Spinal cord (tissue), 10 donors: ENCODE data around the gene SMIM35. TPM values are rescaled to one million over a fixed set of nuclear protein-coding genes. Genes with fewer than 3 reads are reported as not detected.

Experiments used
- DNase-seq, 6 donors: peaks; one replicate each; pipeline versions ENCODE4 v3.0.0 to v3.0.0-alpha.2; 2013 to 2015; ENCODE audit warnings: low spot score in 6 of 6, low read depth in 4 of 6
- H3K27ac ChIP-seq: one replicate; pipeline ENCODE4 v1.5.1; 2013; ENCODE audit warnings: low read depth, low read length, control low read depth
- H3K27me3 ChIP-seq: one replicate; pipeline ENCODE4 v1.6.1; 2013; ENCODE audit warnings: low read length; ENCODE audit not compliant: control insufficient read depth, insufficient read depth
- H3K36me3 ChIP-seq: one replicate; pipeline ENCODE4 v1.6.1; 2013; ENCODE audit warnings: low read length; ENCODE audit not compliant: control insufficient read depth, insufficient read depth
- H3K4me1 ChIP-seq: one replicate; pipeline ENCODE4 v1.6.1; 2013; ENCODE audit warnings: low read length; ENCODE audit not compliant: control insufficient read depth, insufficient read depth
- H3K4me3 ChIP-seq: one replicate; pipeline ENCODE4 v1.5.1; 2013; ENCODE audit warnings: low read depth, low read length, control low read depth
- H3K9me3 ChIP-seq: one replicate; pipeline ENCODE4 v1.6.1; 2013; ENCODE audit warnings: low read length; ENCODE audit not compliant: control insufficient read depth, insufficient read depth
- WGBS: methylation state at CpG from one replicate; pipeline ENCODE4 v1.1.5; 2013; ENCODE audit warnings: missing lambda C conversion rate; ENCODE audit not compliant: insufficient coverage; 5-methylcytosine and 5-hydroxymethylcytosine counted together
- polyA plus RNA-seq, 2 donors: library from polyadenylated mRNA; unstranded; fragments of 120-200 nt; gene quantifications; one replicate each; pipeline ENCODE4 v1.2.1, GENCODE V29; 2013; ENCODE audit not compliant: insufficient read length in 2 of 2
- total RNA-seq, 2 donors: library from RNA; depleted of rRNA in 1 of 2; stranded (reverse); fragments of 120-200 nt in 1 of 2; fragments of >200 nt in 1 of 2; gene quantifications; one replicate each; pipeline versions ENCODE4 v1.2.3 to v1.2.4, GENCODE V29; 2013 to 2014
- donor health status: healthy.

The SMIM35 gene
- total and polyA plus RNA-seq, 4 donors = 0.06 to 0.20 (median 0.10) TPM; not detected in 1

- H3K4me1 ChIP-seq = peaks cover 33% of the 10 kb centered on the region
- H3K27ac ChIP-seq = no peak overlapping the region
- WGBS = no CpG with 5 or more reads among the region's 4 CpGs
- no peak overlapping the region for H3K4me3 ChIP-seq
- no peaks in the 10 kb centered on the region for H3K36me3 ChIP-seq
- no peaks in the 10 kb centered on the region for H3K9me3 ChIP-seq
- H3K27me3 ChIP-seq = no peaks in the 10 kb centered on the region
- no peak for DNase-seq
Observed at GRCh38 chr11:118084247-118084646, 2.5 kb downstream of the SMIM35 start.

GRCh38 chr11:118082880-118083552 is 3.7 kb downstream of the SMIM35 start:
- no peaks in the 10 kb centered on the region for H3K36me3 ChIP-seq
- H3K27ac ChIP-seq = peak overlapping the region; percentile 52
- H3K9me3 ChIP-seq = no peaks in the 10 kb centered on the region
- H3K27me3 ChIP-seq = no peaks in the 10 kb centered on the region
- DNase-seq = no peak
- no peak overlapping the region for H3K4me3 ChIP-seq
- 45% methylated on average over 20 of the region's 21 CpGs for WGBS
- peaks cover 38% of the 10 kb centered on the region for H3K4me1 ChIP-seq

- DNase-seq = no peak
- H3K27me3 ChIP-seq = no peaks in the 10 kb centered on the region
- WGBS = 92% methylated on average over 11 of the region's 18 CpGs
- H3K9me3 ChIP-seq = no peaks in the 10 kb centered on the region
- H3K36me3 ChIP-seq = no peaks in the 10 kb centered on the region
- H3K4me3 ChIP-seq = no peak overlapping the region
- no peak overlapping the region for H3K27ac ChIP-seq
- H3K4me1 ChIP-seq = peaks cover 28% of the 10 kb centered on the region
Observed at GRCh38 chr11:118081241-118081958, 5.4 kb downstream of the SMIM35 start.

GRCh38 chr11:118080296-118080695 is 6.5 kb downstream of the SMIM35 start:
- Histone ChIP-seq H3K4me3 (no peak overlapping the region), H3K27ac (no peak overlapping the region), H3K36me3 (no peaks in the 10 kb centered on the region), H3K9me3 (no peaks in the 10 kb centered on the region), H3K27me3 (no peaks in the 10 kb centered on the region), H3K4me1 (peaks cover 18% of the 10 kb centered on the region)
- DNase-seq = no peak
- WGBS = 87% methylated on average over 4 of the region's 5 CpGs

GRCh38 chr11:118079491-118079890 is 7.3 kb downstream of the SMIM35 start:
- H3K9me3 ChIP-seq = no peaks in the 10 kb centered on the region

GRCh38 chr11:118078911-118079411 is 7.8 kb downstream of the SMIM35 start:
- Histone ChIP-seq H3K4me1 (peaks cover 18% of the 10 kb centered on the region), H3K36me3 (no peaks in the 10 kb centered on the region), H3K9me3 (no peaks in the 10 kb centered on the region), H3K27me3 (no peaks in the 10 kb centered on the region), H3K27ac (no peak overlapping the region), H3K4me3 (no peak overlapping the region)
- 53% methylated on average over 4 of the region's 5 CpGs for WGBS
- peak in 1 of 6 donors; percentile 22 for DNase-seq

More at GRCh38 chr11:118079491-118079890, 7.3 kb downstream of the SMIM35 start:
- Histone ChIP-seq H3K36me3 (no peaks in the 10 kb centered on the region), H3K4me1 (peaks cover 18% of the 10 kb centered on the region), H3K4me3 (no peak overlapping the region), H3K27me3 (no peaks in the 10 kb centered on the region), H3K27ac (no peak overlapping the region)
- WGBS = 78% methylated on average over 9 of the region's 10 CpGs
- DNase-seq = no peak

- 96% methylated on average over 3 of the region's 7 CpGs for WGBS
- Histone ChIP-seq H3K9me3 (no peaks in the 10 kb centered on the region), H3K4me3 (no peak within 1 kb of the TSS), H3K27ac (no peak within 1 kb of the TSS), H3K27me3 (no peaks in the 10 kb centered on the region), H3K36me3 (no peaks in the 10 kb centered on the region), H3K4me1 (peaks cover 10% of the 10 kb centered on the region)
- DNase-seq = no peak
Observed at GRCh38 chr11:118076754-118077281, 9.9 kb downstream of the SMIM35 start, which contains the start of gene TMPRSS4. TSS of gene TMPRSS4 (plus strand) at chr11:118077078. CDS start at chr11:118077303, 225 bp downstream.

GRCh38 chr11:118074785-118075184 is 12.0 kb downstream of the SMIM35 start:
- Histone ChIP-seq H3K4me1 (peaks cover 10% of the 10 kb centered on the region), H3K27ac (no peak overlapping the region), H3K27me3 (no peaks in the 10 kb centered on the region), H3K9me3 (no peaks in the 10 kb centered on the region), H3K4me3 (no peak overlapping the region), H3K36me3 (no peaks in the 10 kb centered on the region)
- 57% methylated on average over 2 of the region's 2 CpGs for WGBS
- no peak for DNase-seq

GRCh38 chr11:118074091-118074685 is 12.6 kb downstream of the SMIM35 start:
- Histone ChIP-seq H3K9me3 (no peaks in the 10 kb centered on the region), H3K4me1 (peaks cover 4% of the 10 kb centered on the region), H3K27ac (no peak overlapping the region), H3K4me3 (no peak overlapping the region), H3K27me3 (no peaks in the 10 kb centered on the region), H3K36me3 (no peaks in the 10 kb centered on the region)
- WGBS = 92% methylated on average over 9 of the region's 11 CpGs
- DNase-seq = no peak
